PC-9 (cell line): ENCODE measurements around the gene PODXL. TPM values are rescaled to one million over a fixed set of nuclear protein-coding genes. Genes with fewer than 3 reads are reported as not detected.

Source experiments
- BruUV-seq: library from RNA; stranded (reverse); fragments of 400-500 nt; replicated peaks from 2 replicates; lab custom pipeline; 2021; lab: Mats Ljungman, UMichigan
- CTCF ChIA-PET: fragments of 300-600 bp; sonication (Branson Sonifier 250); formaldehyde crosslinking; loops from one replicate; lab custom pipeline; 2022; ENCODE audit warnings: antibody characterized with exemption; lab: Charles Lee
- POLR2A ChIA-PET: fragments of 300-600 bp; sonication (Branson Sonifier 250); formaldehyde crosslinking; loops from one replicate; lab custom pipeline; 2022; ENCODE audit warnings: antibody characterized with exemption; ENCODE audit not compliant: unreplicated experiment; lab: Charles Lee
- DNase-seq, 2 experiments: peaks; one replicate each; pipeline versions ENCODE4 v3.0.0 to v3.0.0-alpha.2; 2015 to 2022; ENCODE audit warnings: mixed read lengths in 1 of 2
- H2AFZ ChIP-seq: fragments of 200-600 bp; sonication (generic); 2 replicates; pipeline ENCODE4 v1.8.1; 2017; ENCODE audit warnings: antibody characterized with exemption
- H3F3A ChIP-seq: fragments of 200-600 bp; sonication (generic); 2 replicates; pipeline ENCODE4 v1.8.1; 2017; ENCODE audit warnings: antibody characterized with exemption, mild to moderate bottlenecking, low read depth; ENCODE audit not compliant: insufficient read depth
- H3K27ac ChIP-seq: fragments of 200-600 bp; sonication (generic); 2 replicates; pipeline ENCODE4 v1.6.1; 2016; ENCODE audit warnings: mixed run types
- H3K27me3 ChIP-seq: fragments of 200-600 bp; sonication (generic); 2 replicates; pipeline ENCODE4 v1.6.1; 2016; ENCODE audit warnings: low read depth, mixed run types; ENCODE audit not compliant: insufficient read depth
- H3K36me3 ChIP-seq: fragments of 200-600 bp; sonication (generic); 2 replicates; pipeline ENCODE4 v1.6.1; 2016; ENCODE audit warnings: low read depth, mixed run types
- H3K4me1 ChIP-seq: fragments of 200-600 bp; sonication (generic); replicated peaks from 2 replicates; pipeline ENCODE4 v1.6.1; 2016; ENCODE audit warnings: mixed run types; ENCODE audit not compliant: insufficient read depth
- H3K4me2 ChIP-seq: fragments of 200-600 bp; sonication (generic); 2 replicates; pipeline ENCODE4 v1.6.1; 2017; ENCODE audit warnings: mixed run types
- H3K4me3 ChIP-seq: fragments of 200-600 bp; sonication (generic); 2 replicates; pipeline ENCODE4 v1.6.1; 2016; ENCODE audit warnings: mixed run types
- H3K79me2 ChIP-seq: fragments of 200-600 bp; sonication (generic); 2 replicates; pipeline ENCODE4 v1.6.1; 2017; ENCODE audit warnings: low read depth, mixed run types
- H3K9me2 ChIP-seq: fragments of 200-600 bp; sonication (generic); 2 replicates; pipeline ENCODE4 v1.8.1; 2017; ENCODE audit warnings: mild to moderate bottlenecking; ENCODE audit not compliant: insufficient read depth
- H3K9me3 ChIP-seq: fragments of 200-600 bp; sonication (generic); 2 replicates; pipeline ENCODE4 v1.8.1; 2016; ENCODE audit warnings: low read depth; ENCODE audit not compliant: insufficient read depth
- H4K20me1 ChIP-seq: fragments of 200-600 bp; sonication (generic); 2 replicates; pipeline ENCODE4 v1.8.1; 2017; ENCODE audit not compliant: insufficient read depth
- CTCF ChIP-seq: fragments of 200-600 bp; sonication (generic); conservative IDR thresholded peaks from 2 replicates; pipeline ENCODE4 v1.6.1; 2017; ENCODE audit warnings: mixed run types, antibody characterized with exemption, mild to moderate bottlenecking, moderate library complexity
- EZH2 ChIP-seq: fragments of 200-600 bp; sonication (generic); IDR thresholded peaks from 2 replicates; pipeline ENCODE4 v1.8.0; 2017; ENCODE audit warnings: antibody characterized with exemption, low read depth
- intact Hi-C: fragments of 100-400 bp; cut with micrococcal nuclease; formaldehyde crosslinking; loops from one replicate; pipeline ENCODE4 v1.10.0; 2022; ENCODE audit not compliant: unreplicated experiment
- total RNA-seq: library from RNA; stranded (reverse); gene quantifications from 2 replicates; pipeline ENCODE4 v1.2.3, GENCODE V29; 2021

PODXL gene
- total RNA-seq, 1 experiment from 2014 or later: 75.3 TPM

- POLR2A ChIA-PET: interaction anchor here (0.6 kb wide), 1 partner anchor 1194 kb away, joined by 3 read pairs; no protein-coding TSS in a partner anchor
- H3K9me2 ChIP-seq: no peaks in the 10 kb centered on the region
- H3K27ac ChIP-seq: no peak overlapping the region
- no peak for DNase-seq
- H3K9me3 ChIP-seq: no peaks in the 10 kb centered on the region
- no peak overlapping the region for H3K4me2 ChIP-seq
- TF ChIP-seq EZH2: no peak
- TF ChIP-seq CTCF: no peak
- no peaks in the 10 kb centered on the region for H4K20me1 ChIP-seq
- intact Hi-C loops: loop anchor here (10.0 kb wide), 1 partner anchor 638 kb away; no protein-coding TSS in a partner anchor
- H3K27me3 ChIP-seq: no peaks in the 10 kb centered on the region
- no peak overlapping the region for H2AFZ ChIP-seq
- H3K79me2 ChIP-seq: peaks cover 72% of the 10 kb centered on the region
- peaks cover 13% of the 10 kb centered on the region for H3K4me1 ChIP-seq
- H3K36me3 ChIP-seq: peaks cover under 1% of the 10 kb centered on the region; the same call in 1 of the 2 replicates
- H3K4me3 ChIP-seq: no peak overlapping the region
- H3F3A ChIP-seq: peaks cover 6% of the 10 kb centered on the region; the same call in 1 of the 2 replicates
- CTCF ChIA-PET: no interaction called here
- BruUV-seq: no TSS peak
Observed at GRCh38 chr7:131532570-131533091, 23.8 kb downstream of the PODXL start.

- ChIA-PET POLR2A (no interaction called here), CTCF (no interaction called here)
- H3K4me2 ChIP-seq: no peak overlapping the region
- no peaks in the 10 kb centered on the region for H3K9me3 ChIP-seq
- no peaks in the 10 kb centered on the region for H4K20me1 ChIP-seq
- no peaks in the 10 kb centered on the region for H3K27me3 ChIP-seq
- TF ChIP-seq EZH2 (no peak), CTCF (no peak)
- H3K36me3 ChIP-seq: no peaks in the 10 kb centered on the region
- H3F3A ChIP-seq: 0 out of 2 replicates have a peak, but pooled peaks cover 4% of the 10 kb centered on the region
- no peak for DNase-seq
- H3K9me2 ChIP-seq: no peaks in the 10 kb centered on the region
- H2AFZ ChIP-seq: no peak overlapping the region
- no peak overlapping the region for H3K4me3 ChIP-seq
- no TSS peak for BruUV-seq
- H3K27ac ChIP-seq: no peak overlapping the region
- intact Hi-C loops: loop anchor here (10.0 kb wide), 1 partner anchor 635 kb away; no protein-coding TSS in a partner anchor
- 0 out of 2 replicates have a peak, but pooled peaks cover 7% of the 10 kb centered on the region for H3K4me1 ChIP-seq
- peaks cover 69% of the 10 kb centered on the region for H3K79me2 ChIP-seq
Observed at GRCh38 chr7:131530137-131530536, 26.3 kb downstream of the PODXL start.

- Histone ChIP-seq H3F3A (0 out of 2 replicates have a peak, but pooled peaks cover 8% of the 10 kb centered on the region), H3K9me2 (no peaks in the 10 kb centered on the region), H3K27me3 (no peaks in the 10 kb centered on the region), H2AFZ (no peak overlapping the region), H3K79me2 (peaks cover 68% of the 10 kb centered on the region), H3K27ac (no peak overlapping the region), H3K4me3 (no peak overlapping the region), H3K4me2 (no peak overlapping the region), H3K4me1 (0 out of 2 replicates have a peak, but pooled peaks cover 7% of the 10 kb centered on the region), H4K20me1 (no peaks in the 10 kb centered on the region), H3K9me3 (no peaks in the 10 kb centered on the region), H3K36me3 (no peaks in the 10 kb centered on the region)
- TF ChIP-seq CTCF (no peak), EZH2 (no peak)
- intact Hi-C loops: loop anchor here (10.0 kb wide), 1 partner anchor 635 kb away; no protein-coding TSS in a partner anchor
- POLR2A ChIA-PET: no interaction called here
- no peak for DNase-seq
- BruUV-seq: no TSS peak
- CTCF ChIA-PET: no interaction called here
Observed at GRCh38 chr7:131529617-131530016, 26.8 kb downstream of the PODXL start.
